ENCODE data around the gene FMNL2.

FMNL2 gene

GRCh38 chr2:152588998-152589397 is 254.0 kb downstream of the FMNL2 start:
- no peak for DNase-seq (ENCODE audit: low spot score)
- Histone ChIP-seq H3K4me3 (no peak overlapping the region), H3K27ac (no peak overlapping the region)
- no peak for TF ChIP-seq CTCF (IDR thresholded peaks at IDR 0.05)

DNA sequence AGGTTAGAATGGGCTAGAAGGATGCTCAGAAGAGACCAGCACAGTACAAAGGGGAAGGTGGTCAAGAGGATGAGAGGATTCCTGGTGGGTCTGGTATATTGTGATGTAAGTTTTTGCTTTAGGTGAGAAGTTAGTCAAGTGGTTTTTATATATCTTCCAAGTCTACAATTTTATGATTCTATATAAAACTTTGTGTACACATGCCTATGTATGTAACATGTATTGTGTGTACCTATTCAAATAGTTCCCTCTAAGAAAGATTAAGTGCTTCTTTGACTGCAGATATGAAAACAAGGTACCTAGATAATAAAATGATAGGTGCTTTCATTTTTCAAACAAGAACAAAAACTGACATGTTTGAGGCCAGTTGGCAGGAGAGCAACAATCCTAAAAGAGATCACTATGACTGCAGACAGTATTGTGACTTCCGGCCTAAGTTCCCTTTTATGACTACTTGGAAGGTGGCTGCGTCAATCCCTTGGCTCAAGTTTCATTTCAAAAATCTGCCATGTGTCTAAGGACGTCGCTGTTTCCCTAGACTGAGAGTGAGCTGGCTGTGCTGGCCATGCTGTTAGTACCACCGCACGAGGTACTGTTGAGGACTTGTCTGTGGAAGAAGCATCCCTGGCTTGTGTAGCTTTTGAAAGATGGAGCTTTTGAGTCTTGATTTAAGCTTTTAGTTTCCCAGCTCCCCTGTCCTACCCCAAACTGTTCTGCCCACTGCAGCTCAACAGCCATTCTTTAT is 259.2 kb downstream of the FMNL2 start:
- TF ChIP-seq CTCF (IDR thresholded peaks at IDR 0.05) = no peak
- Histone ChIP-seq H3K4me3 (no peak overlapping the region), H3K27ac (peak overlapping the region in 1 of 2 donors; percentile 48)
- no peak for DNase-seq (ENCODE audit: low spot score)

DNA sequence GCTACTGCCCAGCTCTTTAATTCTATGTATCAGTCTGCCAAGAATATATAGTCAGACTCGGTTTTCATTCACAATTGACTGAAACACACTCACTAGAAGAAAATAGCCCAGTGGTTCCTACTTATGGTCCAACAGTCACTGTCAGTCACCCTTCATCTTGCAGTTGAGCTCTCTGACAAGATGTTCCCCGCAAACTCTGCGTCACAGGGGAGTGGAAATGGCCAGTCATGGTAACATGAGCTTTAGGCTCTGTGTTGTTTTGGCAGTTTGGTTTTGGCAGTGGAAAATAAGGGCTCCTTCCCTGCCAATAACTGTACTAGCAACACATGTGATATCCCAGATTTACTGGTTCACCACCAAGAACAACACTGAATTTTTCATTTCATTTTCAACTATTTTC is 259.8 kb downstream of the FMNL2 start:
- peak; percentile 79 for DNase-seq (ENCODE audit: low spot score)
- peak overlapping the region in 1 of 2 donors; percentile 48 for H3K27ac ChIP-seq
- H3K4me3 ChIP-seq = no peak overlapping the region
- TF ChIP-seq CTCF (IDR thresholded peaks at IDR 0.05) = no peak

- Histone ChIP-seq H3K4me3 (no peak overlapping the region), H3K27ac (no peak overlapping the region)
- no peak for TF ChIP-seq CTCF (IDR thresholded peaks at IDR 0.05)
- DNase-seq (ENCODE audit: low spot score) = no peak
Observed at GRCh38 chr2:152598975-152599759, 264.2 kb downstream of the FMNL2 start.

DNA sequence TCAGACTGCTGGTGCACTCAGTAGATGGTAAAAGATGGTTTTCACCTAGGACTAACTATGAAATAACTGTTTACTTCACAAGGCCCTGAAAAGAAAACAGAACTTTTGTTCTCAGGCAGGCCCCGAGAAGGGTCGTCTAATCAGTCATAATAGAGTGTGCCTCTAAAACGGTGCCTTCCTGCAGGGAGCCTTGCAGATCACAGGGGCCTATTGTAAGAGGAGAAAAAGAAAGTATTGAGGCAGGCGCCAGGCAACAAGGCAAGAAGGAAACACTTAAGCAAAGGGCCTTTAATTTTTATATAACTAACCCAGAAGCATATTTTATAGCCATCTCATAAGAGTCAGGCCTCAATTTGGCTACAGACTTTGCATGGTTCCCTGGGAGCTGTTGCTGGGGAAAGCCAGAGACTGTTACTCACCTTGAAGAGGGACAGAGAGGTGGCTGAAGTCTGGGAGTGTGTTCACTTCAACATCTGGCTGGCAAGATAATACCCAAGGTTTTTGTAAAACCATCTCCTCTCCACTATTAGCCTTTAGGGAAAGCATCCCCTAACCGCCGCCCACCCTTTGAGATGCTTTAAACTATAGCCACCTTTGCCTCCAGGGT is 265.2 kb downstream of the FMNL2 start:
- H3K27ac ChIP-seq = no peak overlapping the region
- no peak for TF ChIP-seq CTCF (IDR thresholded peaks at IDR 0.05)
- no peak overlapping the region for H3K4me3 ChIP-seq
- DNase-seq (ENCODE audit: low spot score) = no peak

- Histone ChIP-seq H3K4me3 (no peak overlapping the region), H3K27ac (no peak overlapping the region)
- no peak for TF ChIP-seq CTCF (IDR thresholded peaks at IDR 0.05)
- no peak for DNase-seq (ENCODE audit: low spot score)
Observed at GRCh38 chr2:152600697-152601096, 265.7 kb downstream of the FMNL2 start.
